Upper lobe of left lung (tissue), 6 donors: ENCODE results near the gene TMEM39A. TPM values are rescaled to one million over a fixed set of nuclear protein-coding genes. Genes with fewer than 3 reads are reported as not detected.

Experiments used
- ATAC-seq, 2 donors: fragments of 200-7000 bp; cut with Tn5 transposase; one replicate each; pipeline ENCODE4 v1.9.1; 2022; ENCODE audit warnings: mild to moderate bottlenecking in 2 of 2, moderate library complexity in 2 of 2; ENCODE audit not compliant: low FRiP score in 2 of 2
- DNase-seq, 2 donors: peaks; one replicate each; pipeline ENCODE4 v3.0.0-alpha.2; 2019 to 2020
- H3K27ac ChIP-seq, 4 donors: fragments of 200-600 bp; sonication (generic); one replicate each; pipeline ENCODE4 v1.5.1; 2016 to 2019
- H3K27me3 ChIP-seq, 4 donors: fragments of 200-600 bp; sonication (generic); one replicate each; pipeline ENCODE4 v1.5.1; 2017 to 2019
- H3K36me3 ChIP-seq, 4 donors: fragments of 200-600 bp; sonication (generic); one replicate each; pipeline ENCODE4 v1.5.1; 2016 to 2019
- H3K4me1 ChIP-seq, 4 donors: fragments of 200-600 bp; sonication (generic); one replicate each; pipeline ENCODE4 v1.5.1; 2018 to 2019
- H3K4me3 ChIP-seq, 4 donors: fragments of 200-600 bp; sonication (generic); one replicate each; pipeline ENCODE4 v1.5.1; 2017 to 2019; ENCODE audit warnings: mild to moderate bottlenecking in 2 of 4, moderate library complexity in 1 of 4
- H3K9me3 ChIP-seq, 4 donors: fragments of 200-600 bp; sonication (generic); one replicate each; pipeline ENCODE4 v1.5.1; 2018 to 2019
- EP300 ChIP-seq, 4 donors: sonication (generic); formaldehyde crosslinking; IDR thresholded peaks; one replicate each; pipeline ENCODE4 v1.5.1; 2017; ENCODE audit warnings: antibody characterized with exemption in 4 of 4, control low read depth in 2 of 4
- POLR2A ChIP-seq, 4 donors: fragments of 450-650 bp; IDR thresholded peaks; one replicate each; pipeline ENCODE4 v1.5.1; 2016 to 2017; ENCODE audit warnings: antibody characterized with exemption in 4 of 4, mild to moderate bottlenecking in 2 of 4
- POLR2AphosphoS5 ChIP-seq, 2 donors: sonication (generic); formaldehyde crosslinking; IDR thresholded peaks; one replicate each; pipeline ENCODE4 v1.5.1; 2017; ENCODE audit warnings: antibody characterized with exemption in 2 of 2
- WGBS, 2 donors: methylation state at CpG; one replicate each; pipeline ENCODE4 v1.1.5; 2017 to 2018; 5-methylcytosine and 5-hydroxymethylcytosine counted together
- total RNA-seq, 6 donors: library from RNA; depleted of rRNA in 4 of 6; stranded (reverse); fragments of >200 nt in 4 of 6; gene quantifications; one replicate each; pipeline versions ENCODE4 v1.1.0 to v1.2.1, GENCODE V29; 2016 to 2021
- TF ChIP-seq, protein P1 (sequence below), 6 experiments: fragments of 450-650 bp in 4 of 6; fragments of 200-600 bp in 2 of 6; sonication (generic) in 2 of 6; IDR thresholded peaks; one replicate each; pipeline ENCODE4 v1.5.1; 2016 to 2019; ENCODE audit warnings: antibody characterized with exemption in 6 of 6
- donor health status: DM: no; HTN: no; CAD: no; lungs with moderate emphysema.
- donor health status: DM: no; HTN: yes; CAD: no; lungs with severe emphysema.

TMEM39A gene
- total RNA-seq, 6 donors from 2014 or later = 15.9 to 52.6 (median 46.1) TPM

DNA sequence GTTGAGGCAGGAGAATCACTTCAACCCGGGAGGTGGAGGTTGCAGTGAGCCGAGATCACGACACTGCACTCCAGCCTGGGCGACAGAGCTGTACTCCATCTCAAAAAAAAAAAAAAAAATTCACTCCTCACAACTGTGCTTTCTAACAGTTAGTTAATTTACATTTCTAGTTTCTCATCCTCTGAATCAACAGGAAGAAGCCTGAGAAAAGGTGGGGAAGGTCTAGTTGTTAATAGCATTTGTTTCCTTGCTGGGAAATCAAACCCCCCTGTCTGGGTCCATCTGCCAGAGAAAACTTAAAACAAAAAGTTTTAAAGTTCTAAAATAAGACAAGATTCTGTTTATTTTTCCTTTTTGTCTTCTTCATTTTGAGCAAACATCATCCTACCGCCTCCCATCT is 62.3 kb downstream of the TMEM39A start:
- DNase-seq = no peak
- Histone ChIP-seq H3K36me3 (peaks cover 3 to 96% (median 42%) of the 10 kb centered on the region in 4 donors), H3K4me1 (no peaks in the 10 kb centered on the region), H3K27ac (peak overlapping the region in 1 of 4 donors; percentile 30), H3K9me3 (no peaks in the 10 kb centered on the region), H3K4me3 (no peak overlapping the region), H3K27me3 (no peaks in the 10 kb centered on the region)
- WGBS, 2 donors = 92 to 96% methylated on average over 5 of the region's 5 CpGs
- no peak for ATAC-seq
- TF ChIP-seq POLR2AphosphoS5 (IDR thresholded peaks at IDR 0.05) = no peak
- TF ChIP-seq POLR2A (IDR thresholded peaks at IDR 0.05) = no peak
- TF ChIP-seq EP300 (IDR thresholded peaks at IDR 0.05) = no peak
- TF ChIP-seq, protein P1, sequence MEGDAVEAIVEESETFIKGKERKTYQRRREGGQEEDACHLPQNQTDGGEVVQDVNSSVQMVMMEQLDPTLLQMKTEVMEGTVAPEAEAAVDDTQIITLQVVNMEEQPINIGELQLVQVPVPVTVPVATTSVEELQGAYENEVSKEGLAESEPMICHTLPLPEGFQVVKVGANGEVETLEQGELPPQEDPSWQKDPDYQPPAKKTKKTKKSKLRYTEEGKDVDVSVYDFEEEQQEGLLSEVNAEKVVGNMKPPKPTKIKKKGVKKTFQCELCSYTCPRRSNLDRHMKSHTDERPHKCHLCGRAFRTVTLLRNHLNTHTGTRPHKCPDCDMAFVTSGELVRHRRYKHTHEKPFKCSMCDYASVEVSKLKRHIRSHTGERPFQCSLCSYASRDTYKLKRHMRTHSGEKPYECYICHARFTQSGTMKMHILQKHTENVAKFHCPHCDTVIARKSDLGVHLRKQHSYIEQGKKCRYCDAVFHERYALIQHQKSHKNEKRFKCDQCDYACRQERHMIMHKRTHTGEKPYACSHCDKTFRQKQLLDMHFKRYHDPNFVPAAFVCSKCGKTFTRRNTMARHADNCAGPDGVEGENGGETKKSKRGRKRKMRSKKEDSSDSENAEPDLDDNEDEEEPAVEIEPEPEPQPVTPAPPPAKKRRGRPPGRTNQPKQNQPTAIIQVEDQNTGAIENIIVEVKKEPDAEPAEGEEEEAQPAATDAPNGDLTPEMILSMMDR (IDR thresholded peaks at IDR 0.05) = no peak

DNA sequence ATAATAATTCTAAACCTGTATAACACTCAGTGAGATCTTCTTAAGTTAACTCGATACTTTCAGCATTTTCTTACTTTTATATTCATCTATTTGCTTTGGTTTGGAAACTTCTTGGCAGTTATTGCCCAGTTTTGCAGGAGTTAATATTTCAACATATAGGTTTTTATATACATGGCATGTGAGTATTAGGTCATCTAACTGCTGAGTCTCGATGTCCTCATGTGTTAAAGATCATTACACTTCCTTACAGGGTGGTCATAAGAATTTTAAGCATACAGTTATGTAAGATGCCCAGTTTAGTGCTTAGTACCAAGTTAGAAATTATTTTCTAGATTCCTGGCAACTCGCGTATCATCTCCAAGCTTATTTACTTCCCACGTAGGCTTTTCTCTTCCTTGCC is 62.9 kb downstream of the TMEM39A start:
- 79 to 89% methylated on average over 5 of the region's 5 CpGs for WGBS, 2 donors
- H3K36me3 ChIP-seq = peaks cover 3 to 96% (median 41%) of the 10 kb centered on the region in 4 donors
- ATAC-seq (no peak), DNase-seq (no peak)
- H3K27me3 ChIP-seq = no peaks in the 10 kb centered on the region
- H3K27ac ChIP-seq = peak overlapping the region in 1 of 4 donors; percentile 30
- H3K4me3 ChIP-seq = no peak overlapping the region
- no peaks in the 10 kb centered on the region for H3K4me1 ChIP-seq
- TF ChIP-seq EP300 (IDR thresholded peaks at IDR 0.05) = peak in 1 of 4 donors; percentile 15
- TF ChIP-seq, protein P1 (IDR thresholded peaks at IDR 0.05) = no peak
- TF ChIP-seq POLR2AphosphoS5 (IDR thresholded peaks at IDR 0.05) = no peak
- TF ChIP-seq POLR2A (IDR thresholded peaks at IDR 0.05) = no peak
- no peaks in the 10 kb centered on the region for H3K9me3 ChIP-seq

DNA sequence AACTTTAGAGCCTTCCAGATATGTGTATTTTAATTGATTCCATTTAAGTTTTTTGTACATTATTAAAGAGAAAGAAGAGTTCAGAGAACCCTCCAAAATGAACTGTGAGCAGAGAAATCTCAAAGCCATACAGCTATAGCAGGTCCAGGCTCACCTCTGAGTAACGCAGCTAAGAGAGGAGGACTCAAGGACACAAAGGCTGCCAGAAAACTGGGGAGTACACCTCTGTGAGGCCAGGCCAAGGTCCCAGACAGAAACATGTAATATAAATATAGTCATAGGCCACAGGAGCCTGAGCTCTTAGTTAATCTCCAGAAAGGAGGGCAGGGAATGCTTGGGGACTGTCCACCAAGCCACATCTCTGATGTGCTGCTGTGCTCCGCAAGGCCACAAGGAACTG is 66.5 kb downstream of the TMEM39A start:
- peaks cover 9 to 90% (median 44%) of the 10 kb centered on the region in 4 donors for H3K36me3 ChIP-seq
- H3K9me3 ChIP-seq = no peaks in the 10 kb centered on the region

DNA sequence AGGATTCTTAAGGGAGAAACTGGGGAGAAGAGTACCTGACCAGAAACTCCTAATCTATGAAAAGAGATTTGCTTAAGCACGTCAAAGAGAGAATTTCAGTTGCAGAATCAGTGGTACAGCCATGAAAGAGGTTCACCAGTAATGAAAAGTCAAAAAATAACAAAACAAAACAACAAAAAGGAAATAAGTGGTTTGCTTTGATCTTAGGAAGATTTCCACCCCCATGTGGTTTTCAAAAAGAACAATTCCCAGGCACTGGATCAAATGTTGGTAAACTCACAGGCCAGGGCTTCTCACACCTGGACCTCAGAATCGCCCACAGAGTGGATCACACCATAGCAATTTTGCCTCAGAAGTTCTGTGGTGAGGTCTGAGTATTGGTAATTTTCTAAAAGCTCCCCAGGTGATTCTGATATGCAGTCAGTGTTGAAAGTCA is 67.5 kb downstream of the TMEM39A start:
- no peak for ATAC-seq
- no peaks in the 10 kb centered on the region for H3K9me3 ChIP-seq
- no peak overlapping the region for H3K27ac ChIP-seq
- H3K4me3 ChIP-seq = no peak overlapping the region
- DNase-seq = no peak
- no peak for TF ChIP-seq EP300 (IDR thresholded peaks at IDR 0.05)
- TF ChIP-seq, protein P1 (IDR thresholded peaks at IDR 0.05) = no peak
- TF ChIP-seq POLR2AphosphoS5 (IDR thresholded peaks at IDR 0.05) = no peak
- TF ChIP-seq POLR2A (IDR thresholded peaks at IDR 0.05) = no peak
- no peaks in the 10 kb centered on the region for H3K27me3 ChIP-seq
- 91 to 96% methylated on average over 2 of the region's 2 CpGs for WGBS, 2 donors
- H3K4me1 ChIP-seq = no peaks in the 10 kb centered on the region
- peaks cover 12 to 90% (median 44%) of the 10 kb centered on the region in 4 donors for H3K36me3 ChIP-seq

More for the DNA sequence above, 66.5 kb downstream of the TMEM39A start:
- TF ChIP-seq EP300 (IDR thresholded peaks at IDR 0.05) (no peak), POLR2AphosphoS5 (IDR thresholded peaks at IDR 0.05) (no peak)
- ATAC-seq = no peak
- H3K4me3 ChIP-seq = no peak overlapping the region
- H3K27me3 ChIP-seq = no peaks in the 10 kb centered on the region
- WGBS, 2 donors = 95 to 96% methylated on average over 2 of the region's 2 CpGs
- no peaks in the 10 kb centered on the region for H3K4me1 ChIP-seq
- H3K27ac ChIP-seq = no peak overlapping the region
- no peak for DNase-seq

DNA sequence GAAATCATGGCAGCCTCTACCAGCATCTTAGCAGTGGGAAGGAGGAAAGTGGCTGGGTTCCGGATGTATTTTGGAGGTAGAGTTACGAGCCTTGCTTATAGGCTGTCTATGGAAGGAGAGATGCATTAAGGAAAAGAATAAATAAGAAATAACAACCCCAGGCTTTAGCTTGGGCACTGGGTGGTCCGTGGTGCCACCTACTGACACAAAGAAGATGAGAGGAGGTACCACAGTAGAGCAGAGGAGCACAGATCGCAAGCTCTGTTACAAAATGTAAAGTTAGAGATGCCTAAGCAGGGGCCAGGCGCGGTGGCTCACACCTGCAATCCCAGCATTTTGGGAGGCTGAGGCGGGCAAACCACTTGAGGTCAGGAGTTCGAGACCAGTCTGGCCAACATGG is 74.8 kb downstream of the TMEM39A start:
- peaks cover 10 to 78% (median 46%) of the 10 kb centered on the region in 4 donors for H3K36me3 ChIP-seq
- no peak overlapping the region for H3K4me3 ChIP-seq
- no peak for TF ChIP-seq POLR2AphosphoS5 (IDR thresholded peaks at IDR 0.05)
- no peak for TF ChIP-seq POLR2A (IDR thresholded peaks at IDR 0.05)
- TF ChIP-seq, protein P1 (IDR thresholded peaks at IDR 0.05) = no peak
- TF ChIP-seq EP300 (IDR thresholded peaks at IDR 0.05) = no peak
- DNase-seq (no peak), ATAC-seq (no peak)
- no peak overlapping the region for H3K27ac ChIP-seq
- H3K9me3 ChIP-seq = no peaks in the 10 kb centered on the region
- WGBS, 2 donors = 82 to 93% methylated on average over 8 of the region's 8 CpGs
- no peaks in the 10 kb centered on the region for H3K4me1 ChIP-seq
- no peaks in the 10 kb centered on the region for H3K27me3 ChIP-seq
